Measurements from ENCODE around the gene PCIF1.

The PCIF1 gene

DNA sequence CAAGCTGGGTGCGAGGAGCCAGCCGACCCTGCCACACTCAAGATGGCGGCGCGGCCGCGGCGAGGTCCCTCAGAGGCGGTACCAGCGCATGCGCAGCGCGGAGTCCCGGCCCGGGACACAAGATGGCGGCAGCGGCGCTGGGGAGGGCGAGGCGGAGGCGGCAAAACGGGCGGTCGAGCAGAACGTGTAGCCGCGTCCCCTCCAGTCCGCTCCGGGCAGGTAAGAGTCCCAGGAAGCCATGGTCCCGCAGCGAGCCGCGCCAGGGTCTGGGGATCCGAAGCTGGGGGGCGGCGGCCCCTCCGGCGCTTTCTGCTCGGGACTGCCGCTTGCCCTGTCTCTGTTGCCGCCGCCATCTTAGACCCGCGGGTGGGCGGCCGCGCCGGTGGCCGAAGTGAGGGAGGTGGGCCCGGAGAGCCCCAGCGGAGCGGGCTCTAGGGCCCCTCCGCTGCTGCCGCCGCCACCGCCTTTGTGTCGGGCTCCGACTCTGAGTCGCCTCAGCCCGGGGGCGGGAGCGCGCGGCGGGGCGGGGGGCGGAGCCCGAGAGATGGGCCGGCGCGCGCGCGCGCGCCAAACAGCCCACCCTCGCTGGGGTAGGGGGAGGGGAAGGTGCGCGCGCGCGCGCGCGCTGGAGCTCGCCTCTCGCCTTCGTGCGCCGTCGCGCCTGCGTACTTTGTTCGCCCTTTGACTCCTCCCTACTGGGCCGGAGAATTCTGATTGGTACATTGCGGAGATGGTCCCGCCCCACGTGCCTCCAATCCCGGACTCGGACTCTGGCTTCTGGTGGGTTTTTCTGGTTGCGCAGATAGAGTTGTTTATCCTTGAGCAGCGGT, at the start of gene PCIF1:
Gene PCIF1, plus strand, starts transcription at position 98 of the 830 bp plus-strand sequence. CDS start 4,317 bp downstream, outside the sequence.
- Histone ChIP-seq H4K20me1 (ENCODE audit: insufficient read depth, low read length) (peaks cover 13% of the 10 kb centered on the region), H3K4me1 (ENCODE audit: low read length) (peaks cover 11% of the 10 kb centered on the region), H3K27me3 (ENCODE audit: low read depth, low read length) (no peaks in the 10 kb centered on the region), H3K27ac (ENCODE audit: low read length) (peak within 1 kb of the TSS; percentile 84), H2AFZ (ENCODE audit: low read depth, low read length) (peak within 1 kb of the TSS; percentile 79), H3K4me3 (ENCODE audit: low read length) (peak within 1 kb of the TSS; percentile 80), H3K36me3 (replicated peaks; ENCODE audit: low read depth, low read length) (peaks cover 28% of the 10 kb centered on the region), H3K9me3 (ENCODE audit: insufficient read depth, low read length) (no peaks in the 10 kb centered on the region), H3K9ac (ENCODE audit: low read length) (peak within 1 kb of the TSS; percentile 95), H3K4me2 (ENCODE audit: low read length) (peak within 1 kb of the TSS; percentile 79), H3K79me2 (ENCODE audit: low read length) (peaks cover 42% of the 10 kb centered on the region)
- TF ChIP-seq, protein P1, sequence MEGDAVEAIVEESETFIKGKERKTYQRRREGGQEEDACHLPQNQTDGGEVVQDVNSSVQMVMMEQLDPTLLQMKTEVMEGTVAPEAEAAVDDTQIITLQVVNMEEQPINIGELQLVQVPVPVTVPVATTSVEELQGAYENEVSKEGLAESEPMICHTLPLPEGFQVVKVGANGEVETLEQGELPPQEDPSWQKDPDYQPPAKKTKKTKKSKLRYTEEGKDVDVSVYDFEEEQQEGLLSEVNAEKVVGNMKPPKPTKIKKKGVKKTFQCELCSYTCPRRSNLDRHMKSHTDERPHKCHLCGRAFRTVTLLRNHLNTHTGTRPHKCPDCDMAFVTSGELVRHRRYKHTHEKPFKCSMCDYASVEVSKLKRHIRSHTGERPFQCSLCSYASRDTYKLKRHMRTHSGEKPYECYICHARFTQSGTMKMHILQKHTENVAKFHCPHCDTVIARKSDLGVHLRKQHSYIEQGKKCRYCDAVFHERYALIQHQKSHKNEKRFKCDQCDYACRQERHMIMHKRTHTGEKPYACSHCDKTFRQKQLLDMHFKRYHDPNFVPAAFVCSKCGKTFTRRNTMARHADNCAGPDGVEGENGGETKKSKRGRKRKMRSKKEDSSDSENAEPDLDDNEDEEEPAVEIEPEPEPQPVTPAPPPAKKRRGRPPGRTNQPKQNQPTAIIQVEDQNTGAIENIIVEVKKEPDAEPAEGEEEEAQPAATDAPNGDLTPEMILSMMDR (IDR thresholded peaks at IDR 0.05; ENCODE audit: low read depth, low read length): no peak
- TF ChIP-seq EZH2phosphoT487 (IDR thresholded peaks at IDR 0.05; ENCODE audit: low read depth): no peak

DNA sequence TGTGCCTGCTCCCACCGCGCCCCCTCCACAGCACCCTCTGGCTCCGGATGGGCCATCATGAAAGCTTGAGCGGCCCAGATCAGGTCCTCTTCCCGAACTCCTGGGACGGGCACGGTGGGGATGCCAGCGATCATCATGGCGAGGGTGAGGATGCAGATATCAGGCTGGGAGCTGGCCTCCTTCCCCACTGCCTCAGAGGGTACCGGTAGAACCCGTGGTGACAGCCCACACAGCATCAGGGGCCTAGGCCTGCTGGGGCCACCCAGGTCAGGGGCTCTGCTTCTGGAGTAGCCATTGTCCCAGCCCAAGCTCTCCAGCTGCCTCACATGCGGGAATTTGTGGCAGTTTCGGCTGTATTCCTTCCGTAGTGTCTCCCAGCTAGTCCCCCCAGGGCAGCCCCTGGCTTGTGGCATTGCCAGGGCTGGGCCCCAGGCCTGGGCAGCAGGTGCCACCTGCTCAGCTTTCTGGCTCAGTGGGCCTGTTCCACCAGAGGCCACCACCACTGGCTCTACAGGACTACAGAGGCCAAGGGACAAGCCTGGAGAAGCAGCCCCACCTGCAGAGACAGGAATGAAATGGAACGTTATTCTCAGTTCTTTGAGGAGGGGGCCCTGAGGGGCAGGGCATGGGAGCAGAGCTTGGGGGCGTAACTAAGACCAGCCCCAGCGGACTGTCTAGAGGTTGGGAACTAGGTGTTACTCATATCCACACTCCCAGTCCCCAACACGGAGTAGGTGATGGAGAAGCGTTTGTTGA, 47.7 kb upstream of the PCIF1 start:
- no peaks in the 10 kb centered on the region for H3K27me3 ChIP-seq (ENCODE audit: low read depth, low read length)
- peaks cover 12% of the 10 kb centered on the region for H3K79me2 ChIP-seq (ENCODE audit: low read length)
- peaks cover 24% of the 10 kb centered on the region for H3K36me3 ChIP-seq (replicated peaks; ENCODE audit: low read depth, low read length)
- no peak for TF ChIP-seq EZH2phosphoT487 (IDR thresholded peaks at IDR 0.05; ENCODE audit: low read depth)
- TF ChIP-seq, protein P1 (IDR thresholded peaks at IDR 0.05; ENCODE audit: low read depth, low read length): no peak
- H3K9ac ChIP-seq (ENCODE audit: low read length): no peak overlapping the region
- no peaks in the 10 kb centered on the region for H3K9me3 ChIP-seq (ENCODE audit: insufficient read depth, low read length)
- H3K4me3 ChIP-seq (ENCODE audit: low read length): no peak overlapping the region
- H3K4me1 ChIP-seq (ENCODE audit: low read length): peaks cover 18% of the 10 kb centered on the region
- no peak overlapping the region for H3K27ac ChIP-seq (ENCODE audit: low read length)
- H2AFZ ChIP-seq (ENCODE audit: low read depth, low read length): no peak overlapping the region
- H3K4me2 ChIP-seq (ENCODE audit: low read length): no peak overlapping the region
- no peaks in the 10 kb centered on the region for H4K20me1 ChIP-seq (ENCODE audit: insufficient read depth, low read length)

DNA sequence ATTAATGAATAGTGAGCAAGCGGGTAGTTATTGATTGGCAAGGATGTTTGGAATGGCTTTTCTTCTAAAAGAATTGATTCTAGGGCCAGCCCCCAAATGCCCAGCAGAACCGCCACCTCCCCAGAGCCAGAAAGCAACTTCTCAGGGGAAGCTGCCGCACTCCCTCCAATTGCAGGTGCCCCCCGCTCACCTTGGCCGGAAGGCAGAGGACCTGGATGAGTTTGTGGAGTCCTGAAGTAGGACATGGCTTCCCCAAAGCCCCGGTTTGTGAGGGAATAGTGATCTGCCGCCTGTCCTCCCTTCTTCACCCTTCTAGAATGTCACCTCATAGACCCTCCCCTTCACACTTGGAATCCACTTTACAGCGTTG, 47.2 kb upstream of the PCIF1 start, which contains the start of gene SPATA25:
Gene SPATA25, minus strand, starts transcription at position 277 of the 370 bp plus-strand sequence. Its CDS starts 32 bp downstream, at position 245.
- peaks cover 19% of the 10 kb centered on the region for H3K4me1 ChIP-seq (ENCODE audit: low read length)
- no peak within 1 kb of the TSS for H2AFZ ChIP-seq (ENCODE audit: low read depth, low read length)
- no peak within 1 kb of the TSS for H3K27ac ChIP-seq (ENCODE audit: low read length)
- H3K9ac ChIP-seq (ENCODE audit: low read length): no peak within 1 kb of the TSS
- no peaks in the 10 kb centered on the region for H3K27me3 ChIP-seq (ENCODE audit: low read depth, low read length)
- H3K4me2 ChIP-seq (ENCODE audit: low read length): no peak within 1 kb of the TSS
- no peaks in the 10 kb centered on the region for H4K20me1 ChIP-seq (ENCODE audit: insufficient read depth, low read length)
- H3K79me2 ChIP-seq (ENCODE audit: low read length): peaks cover 7% of the 10 kb centered on the region; the same call in 1 of the 2 replicates
- H3K9me3 ChIP-seq (ENCODE audit: insufficient read depth, low read length): no peaks in the 10 kb centered on the region
- no peak within 1 kb of the TSS for H3K4me3 ChIP-seq (ENCODE audit: low read length)
- TF ChIP-seq, protein P1 (IDR thresholded peaks at IDR 0.05; ENCODE audit: low read depth, low read length): no peak
- no peak for TF ChIP-seq EZH2phosphoT487 (IDR thresholded peaks at IDR 0.05; ENCODE audit: low read depth)
- peaks cover 24% of the 10 kb centered on the region for H3K36me3 ChIP-seq (replicated peaks; ENCODE audit: low read depth, low read length)

DNA sequence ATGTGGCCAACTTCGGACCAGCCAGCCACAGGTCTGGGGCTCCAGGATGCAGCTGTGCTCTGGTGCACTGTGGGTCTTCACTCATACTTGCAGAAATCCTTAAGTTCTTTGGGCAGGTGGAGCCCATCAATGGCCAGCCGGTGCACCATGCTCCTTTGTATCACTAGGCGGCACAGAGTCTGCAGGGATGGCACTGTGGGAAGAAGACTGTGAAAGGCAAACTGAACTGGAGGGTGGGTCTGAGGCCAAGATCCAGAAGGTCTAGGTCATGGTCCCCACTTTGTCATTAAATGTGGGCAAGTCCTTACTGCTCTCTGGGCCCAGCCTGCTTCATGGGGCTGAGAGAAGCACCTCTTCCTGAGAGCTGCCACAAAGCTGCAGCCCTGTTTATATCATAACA, 45.8 kb upstream of the PCIF1 start:
- Histone ChIP-seq H4K20me1 (ENCODE audit: insufficient read depth, low read length) (no peaks in the 10 kb centered on the region), H3K27me3 (ENCODE audit: low read depth, low read length) (no peaks in the 10 kb centered on the region), H3K9ac (ENCODE audit: low read length) (no peak overlapping the region)

More for the DNA sequence above, 45.8 kb upstream of the PCIF1 start:
- no peak for TF ChIP-seq EZH2phosphoT487 (IDR thresholded peaks at IDR 0.05; ENCODE audit: low read depth)
- TF ChIP-seq, protein P1 (IDR thresholded peaks at IDR 0.05; ENCODE audit: low read depth, low read length): no peak
- H3K4me1 ChIP-seq (ENCODE audit: low read length): peaks cover 19% of the 10 kb centered on the region
- H3K79me2 ChIP-seq (ENCODE audit: low read length): no peaks in the 10 kb centered on the region
- H3K4me3 ChIP-seq (ENCODE audit: low read length): no peak overlapping the region
- no peaks in the 10 kb centered on the region for H3K9me3 ChIP-seq (ENCODE audit: insufficient read depth, low read length)
- no peak overlapping the region for H3K27ac ChIP-seq (ENCODE audit: low read length)
- H3K36me3 ChIP-seq (replicated peaks; ENCODE audit: low read depth, low read length): peaks cover 12% of the 10 kb centered on the region
- H2AFZ ChIP-seq (ENCODE audit: low read depth, low read length): no peak overlapping the region
- H3K4me2 ChIP-seq (ENCODE audit: low read length): no peak overlapping the region

Data from OCI-LY3 (cell line).